ENCODE results near the gene VEGFA.

- TF ChIP-seq POLR2AphosphoS5 (IDR thresholded peaks at IDR 0.05; ENCODE audit: low read depth, low read length), result no peak
- TF ChIP-seq TAF1 (IDR thresholded peaks at IDR 0.05; ENCODE audit: borderline replicate concordance, insufficient read depth, low read length), result no peak
These were observed 41.7 kb downstream of the VEGFA start for GRCh38 chr6:43811733-43812099.

Data from PFSK-1 (cell line).